HG02884 (cell line): Measurements from ENCODE around the gene MAGEA9B.
A peak's percentile ranks its signal among the peaks of the same experiment; 100 is the strongest.
"Not testable (repeated sequence)": the region's sequence is repeated elsewhere in the genome, so short reads cannot be mapped to it uniquely, and the experiment has no call there.

ENCODE experiments used
- ATAC-seq: cut with Tn5 transposase; IDR thresholded peaks from one replicate; pipeline ENCODE4 v1.9.1; 2021; ENCODE audit warnings: mild to moderate bottlenecking, moderate library complexity; ENCODE audit not compliant: unreplicated experiment

MAGEA9B gene

GRCh38 chrX:149587359-149587758 lies at the start of gene MAGEA9B:
Gene MAGEA9B, minus strand, starts transcription at chrX:149587459. Its CDS starts 4,280 bp downstream, at chrX:149583179.
- not testable (repeated sequence) for ATAC-seq

GRCh38 chrX:149633511-149633910 lies 46.3 kb upstream of the MAGEA9B start:
- ATAC-seq: no peak

GRCh38 chrX:149631234-149632165 lies 44.2 kb upstream of the MAGEA9B start, which contains the start of gene TMEM185A:
Gene TMEM185A, minus strand, starts transcription at chrX:149631792. Its CDS starts 212 bp downstream, at chrX:149631580.
- ATAC-seq: peak; percentile 88

- no peak for ATAC-seq
Measured at GRCh38 chrX:149630681-149631233, 43.5 kb upstream of the MAGEA9B start.

- ATAC-seq: no peak
Measured at GRCh38 chrX:149629730-149630387, 42.6 kb upstream of the MAGEA9B start.

GRCh38 chrX:149628768-149629167 lies 41.5 kb upstream of the MAGEA9B start:
- no peak for ATAC-seq

- ATAC-seq: no peak
Measured at GRCh38 chrX:149628280-149628679, 41.0 kb upstream of the MAGEA9B start.

- not testable (repeated sequence) for ATAC-seq
Measured at GRCh38 chrX:149626829-149627228, 39.6 kb upstream of the MAGEA9B start.

GRCh38 chrX:149619662-149620061 lies 32.4 kb upstream of the MAGEA9B start:
- ATAC-seq: not testable (repeated sequence)

GRCh38 chrX:149618871-149619270 lies 31.6 kb upstream of the MAGEA9B start:
- ATAC-seq: no peak

GRCh38 chrX:149611623-149612175 lies 24.4 kb upstream of the MAGEA9B start:
- no peak for ATAC-seq

GRCh38 chrX:149610511-149610910 lies 23.3 kb upstream of the MAGEA9B start:
- no peak for ATAC-seq

GRCh38 chrX:149607699-149608098 lies 20.4 kb upstream of the MAGEA9B start:
- no peak for ATAC-seq

- ATAC-seq: not testable (repeated sequence)
Measured at GRCh38 chrX:149605248-149605885, 18.1 kb upstream of the MAGEA9B start.

- ATAC-seq: not testable (repeated sequence)
Measured at GRCh38 chrX:149598603-149599002, 11.3 kb upstream of the MAGEA9B start.

- ATAC-seq: not testable (repeated sequence)
Measured at GRCh38 chrX:149595943-149596342, 8.7 kb upstream of the MAGEA9B start.

GRCh38 chrX:149595214-149595613 lies 8.0 kb upstream of the MAGEA9B start, which contains the start of gene HSFX2:
Gene HSFX2, minus strand, starts transcription at chrX:149595314. Its CDS starts 614 bp downstream, at chrX:149594700.
- not testable (repeated sequence) for ATAC-seq

- not testable (repeated sequence) for ATAC-seq
Measured at GRCh38 chrX:149590993-149591392, 3.7 kb upstream of the MAGEA9B start.

- not testable (repeated sequence) for ATAC-seq
Measured at GRCh38 chrX:149585631-149586030, 1.6 kb downstream of the MAGEA9B start.

- ATAC-seq: peak; percentile 100
Measured at GRCh38 chrX:149573456-149573855, 13.8 kb downstream of the MAGEA9B start.
